AG09309 (cell line): Measurements from ENCODE around the gene SLX4.

Source experiments
- DNase-seq: peaks from one replicate; pipeline ENCODE4 v3.0.0-alpha.2; 2010; ENCODE audit warnings: low read depth
- H3K4me3 ChIP-seq: 2 replicates; pipeline ENCODE4 v1.5.1; 2011; ENCODE audit warnings: mild to moderate bottlenecking, low read depth, low read length, moderate library complexity; ENCODE audit not compliant: control insufficient read depth
- CTCF ChIP-seq: IDR thresholded peaks from 2 replicates; pipeline ENCODE4 v1.5.1; 2011; ENCODE audit warnings: mild to moderate bottlenecking, low read depth, low read length, inconsistent platforms; ENCODE audit not compliant: insufficient read depth, control insufficient read depth; ENCODE audit errors: missing control alignments

Gene SLX4

DNA sequence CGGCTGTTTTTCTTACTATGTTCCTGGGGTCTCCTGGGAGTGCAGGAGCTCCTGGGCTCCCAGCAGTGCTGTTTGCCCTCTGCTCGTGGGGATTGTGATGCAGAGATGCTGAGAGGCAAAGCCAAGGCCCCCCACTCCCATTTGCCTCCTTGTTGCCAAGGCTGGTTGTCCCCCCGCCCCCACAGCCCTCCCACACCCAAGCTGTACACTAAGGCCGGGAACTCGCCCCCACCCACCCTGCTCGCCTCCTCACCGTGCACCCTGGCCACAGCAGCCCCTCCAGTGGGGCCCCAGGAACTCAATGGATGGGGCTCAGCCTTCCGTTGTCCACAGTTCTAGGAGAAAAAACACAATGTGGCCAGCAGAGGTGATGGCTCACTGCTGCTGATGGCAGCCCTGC lies 44.4 kb downstream of the SLX4 start:
- H3K4me3 ChIP-seq: no peak overlapping the region
- TF ChIP-seq CTCF: no peak
- no peak for DNase-seq

GRCh38 chr16:3564889-3565141 lies 46.6 kb downstream of the SLX4 start:
- no peak for TF ChIP-seq CTCF
- no peak overlapping the region for H3K4me3 ChIP-seq
- DNase-seq: no peak

- no peak overlapping the region for H3K4me3 ChIP-seq
- DNase-seq: no peak
- TF ChIP-seq CTCF: no peak
Observed at GRCh38 chr16:3564130-3564888, 47.1 kb downstream of the SLX4 start.

GRCh38 chr16:3562914-3563480 lies 48.4 kb downstream of the SLX4 start:
- no peak overlapping the region for H3K4me3 ChIP-seq
- no peak for TF ChIP-seq CTCF
- DNase-seq: no peak

GRCh38 chr16:3561626-3562025 lies 49.8 kb downstream of the SLX4 start:
- no peak for DNase-seq
- no peak overlapping the region for H3K4me3 ChIP-seq
- TF ChIP-seq CTCF: no peak

- no peak for DNase-seq
- TF ChIP-seq CTCF: no peak
- no peak overlapping the region for H3K4me3 ChIP-seq
Observed at GRCh38 chr16:3554351-3554928, 57.0 kb downstream of the SLX4 start.
